Right lobe of liver (tissue), 6 donors: ENCODE measurements around the gene TSPAN9. TPM values are rescaled to one million over a fixed set of nuclear protein-coding genes. Genes with fewer than 3 reads are reported as not detected.

Experiments
- ATAC-seq, 4 donors: fragments of 200-7000 bp; cut with Tn5 transposase; one replicate each; pipeline ENCODE4 v1.9.1; 2020; ENCODE audit warnings: mild to moderate bottlenecking in 4 of 4, moderate library complexity in 4 of 4
- DNase-seq, 3 donors: peaks; one replicate each; pipeline ENCODE4 v3.0.0-alpha.2; 2020
- H3K27ac ChIP-seq, 3 donors: fragments of 200-600 bp; one replicate each; pipeline ENCODE4 v1.8.0; 2022
- H3K27me3 ChIP-seq, 2 donors: fragments of 200-600 bp; one replicate each; pipeline ENCODE4 v1.8.0; 2022
- H3K36me3 ChIP-seq, 4 donors: fragments of 200-600 bp; sonication (generic) in 1 of 4; one replicate each; pipeline versions ENCODE4 v1.5.1 to v1.8.0; 2017 to 2022; ENCODE audit warnings: control low read depth in 1 of 4
- H3K4me1 ChIP-seq, 4 donors: fragments of 200-600 bp; sonication (generic) in 1 of 4; one replicate each; pipeline versions ENCODE4 v1.5.1 to v1.8.0; 2017 to 2022; ENCODE audit warnings: control low read depth in 1 of 4
- H3K4me3 ChIP-seq, 3 donors: fragments of 200-600 bp; one replicate each; pipeline ENCODE4 v1.8.0; 2022
- H3K9me3 ChIP-seq, 4 donors: fragments of 200-600 bp; sonication (generic) in 1 of 4; one replicate each; pipeline versions ENCODE4 v1.5.1 to v1.8.0; 2017 to 2022; ENCODE audit warnings: control low read depth in 1 of 4
- CTCF ChIP-seq, 4 donors: fragments of 200-600 bp in 3 of 4; fragments of 450-650 bp in 1 of 4; IDR thresholded peaks; one replicate each; pipeline versions ENCODE4 v1.5.1 to v1.8.0; 2016 to 2022; ENCODE audit warnings: antibody characterized with exemption in 4 of 4, mild to moderate bottlenecking in 2 of 4
- POLR2A ChIP-seq: fragments of 450-650 bp; IDR thresholded peaks from one replicate; pipeline ENCODE4 v1.6.1; 2017; ENCODE audit warnings: antibody characterized with exemption, mild to moderate bottlenecking
- WGBS: methylation state at CpG from one replicate; pipeline ENCODE4 v1.1.6; 2018; ENCODE audit warnings: low coverage, low lambda C conversion rate; ENCODE audit not compliant: insufficient coverage; ENCODE audit errors: missing lambda C conversion rate; 5-methylcytosine and 5-hydroxymethylcytosine counted together
- intact Hi-C, 2 donors: fragments of 100-400 bp; cut with DNase I; formaldehyde crosslinking; loops; one replicate each; pipeline versions ENCODE4 v1.11.2 to v1.14.1; 2022
- total RNA-seq, 6 experiments: library from RNA; depleted of rRNA in 2 of 6; stranded (reverse); fragments of >200 nt in 2 of 6; fragmentation: NEBNext Ultra II Directional in 3 of 6; extraction: Animal tissue kit (Norgen Biotek cat#: 25700) in 3 of 6; gene quantifications; one replicate each; pipeline versions ENCODE4 v1.1.0 to v1.2.4, GENCODE V29; 2016 to 2023
- donor health status: DM: no; HTN: yes; CAD: no.
- donor health status: DM: no; HTN: no; CAD: no.
- donor health status: DM: no; HTN: no; CAD: no.
- donor health status: DM: no; HTN: yes; CAD: no.
- donor health status: DM: no; HTN: yes; CAD: no.

Gene TSPAN9
- total RNA-seq, 6 experiments from 2014 or later: 23.7 to 53.2 (median 39.8) TPM

- no peak for TF ChIP-seq POLR2A
- TF ChIP-seq CTCF (IDR thresholded peaks at IDR 0.05): no peak
- peaks cover 0 to 38% (median 2%) of the 10 kb centered on the region in 4 donors for H3K4me1 ChIP-seq
- intact Hi-C loops: loop anchor here (10.0 kb wide), 3 partner anchors 57 to 197 kb away; no protein-coding TSS in a partner anchor
- peak overlapping the region; percentile 71 to 94 (median 83) for H3K4me3 ChIP-seq
- 3% methylated on average over 18 of the region's 32 CpGs for WGBS
- ATAC-seq: peak in 2 of 4 donors; percentile 5 to 12
- no peaks in the 10 kb centered on the region for H3K9me3 ChIP-seq
- H3K36me3 ChIP-seq: no peaks in the 10 kb centered on the region
- DNase-seq: peak in 2 of 3 donors; percentile 46 to 57
- peak overlapping the region; percentile 78 to 88 (median 84) for H3K27ac ChIP-seq
- no peaks in the 10 kb centered on the region for H3K27me3 ChIP-seq
These were observed 448 bp downstream of the TSPAN9 start for GRCh38 chr12:3077572-3078081.

- H3K27ac ChIP-seq: peak overlapping the region; percentile 78 to 88 (median 84)
- peaks cover 0 to 43% (median 3%) of the 10 kb centered on the region in 4 donors for H3K4me1 ChIP-seq
- ATAC-seq (peak in 1 of 4 donors; percentile 8), DNase-seq (no peak)
- intact Hi-C loops: loop anchor here (10.0 kb wide), 3 partner anchors 57 to 197 kb away; no protein-coding TSS in a partner anchor
- no peaks in the 10 kb centered on the region for H3K9me3 ChIP-seq
- no peaks in the 10 kb centered on the region for H3K27me3 ChIP-seq
- WGBS: 19% methylated on average over 8 of the region's 10 CpGs
- H3K36me3 ChIP-seq: no peaks in the 10 kb centered on the region
- TF ChIP-seq CTCF (IDR thresholded peaks at IDR 0.05) (no peak), POLR2A (no peak)
- peak overlapping the region; percentile 71 to 94 (median 83) for H3K4me3 ChIP-seq
These were observed 1.1 kb downstream of the TSPAN9 start for GRCh38 chr12:3078086-3078820.

- ATAC-seq: no peak
- H3K27me3 ChIP-seq: no peaks in the 10 kb centered on the region
- 86% methylated on average over 8 of the region's 9 CpGs for WGBS
- H3K4me3 ChIP-seq: no peak overlapping the region
- peaks cover 0 to 68% (median 9%) of the 10 kb centered on the region in 4 donors for H3K4me1 ChIP-seq
- H3K27ac ChIP-seq: no peak overlapping the region
- TF ChIP-seq CTCF (IDR thresholded peaks at IDR 0.05): no peak
- no peak for TF ChIP-seq POLR2A
- H3K9me3 ChIP-seq: no peaks in the 10 kb centered on the region
- intact Hi-C loops: no loop called here
- no peaks in the 10 kb centered on the region for H3K36me3 ChIP-seq
- DNase-seq: no peak
These were observed 3.9 kb downstream of the TSPAN9 start for GRCh38 chr12:3081091-3081490.

GRCh38 chr12:3081886-3082285 lies 4.7 kb downstream of the TSPAN9 start:
- intact Hi-C loops: no loop called here
- Histone ChIP-seq H3K27ac (peak overlapping the region in 1 of 3 donors; percentile 93), H3K9me3 (no peaks in the 10 kb centered on the region), H3K4me3 (no peak overlapping the region), H3K27me3 (no peaks in the 10 kb centered on the region), H3K4me1 (peaks cover 0 to 76% (median 10%) of the 10 kb centered on the region in 4 donors), H3K36me3 (no peaks in the 10 kb centered on the region)
- 24% methylated on average over 7 of the region's 7 CpGs for WGBS
- TF ChIP-seq POLR2A (no peak), CTCF (IDR thresholded peaks at IDR 0.05) (no peak)
- no peak for ATAC-seq
- no peak for DNase-seq
